NCI-H1048 (cell line): Measurements from ENCODE around the gene PACS1.
"Not testable (repeated sequence)": the region's sequence is repeated elsewhere in the genome, so short reads cannot be mapped to it uniquely, and the experiment has no call there.

ENCODE experiments used
- DNase-seq: peaks from one replicate; lab custom pipeline; 2025; lab: John Stamatoyannopoulos, UW

Gene PACS1

GRCh38 chr11:66111158-66111557, 41.1 kb downstream of the PACS1 start:
- DNase-seq: no peak

GRCh38 chr11:66112041-66112491, 42.0 kb downstream of the PACS1 start:
- DNase-seq: no peak

- no peak for DNase-seq
These were observed 42.8 kb downstream of the PACS1 start for GRCh38 chr11:66112601-66113499.

DNA sequence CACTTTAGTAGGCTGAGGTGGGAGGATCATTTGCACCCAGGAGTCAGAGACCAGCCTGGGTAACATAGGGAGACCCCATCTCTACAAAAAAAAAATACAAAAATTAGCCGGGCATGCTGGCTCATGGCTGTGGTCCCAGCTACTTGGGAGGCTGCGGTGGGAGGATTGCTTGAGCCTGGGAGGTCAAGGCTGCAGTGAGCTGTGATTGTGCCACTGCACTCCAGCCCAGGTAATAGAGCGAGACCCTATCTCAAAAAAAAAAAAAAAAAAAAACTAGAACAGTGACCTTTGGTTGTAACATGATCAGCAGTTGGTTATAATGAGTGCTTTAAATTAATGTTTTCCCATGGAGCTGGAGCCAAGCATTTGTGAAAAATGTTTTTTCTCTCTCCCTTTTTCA, 44.9 kb downstream of the PACS1 start:
- DNase-seq: not testable (repeated sequence)

DNA sequence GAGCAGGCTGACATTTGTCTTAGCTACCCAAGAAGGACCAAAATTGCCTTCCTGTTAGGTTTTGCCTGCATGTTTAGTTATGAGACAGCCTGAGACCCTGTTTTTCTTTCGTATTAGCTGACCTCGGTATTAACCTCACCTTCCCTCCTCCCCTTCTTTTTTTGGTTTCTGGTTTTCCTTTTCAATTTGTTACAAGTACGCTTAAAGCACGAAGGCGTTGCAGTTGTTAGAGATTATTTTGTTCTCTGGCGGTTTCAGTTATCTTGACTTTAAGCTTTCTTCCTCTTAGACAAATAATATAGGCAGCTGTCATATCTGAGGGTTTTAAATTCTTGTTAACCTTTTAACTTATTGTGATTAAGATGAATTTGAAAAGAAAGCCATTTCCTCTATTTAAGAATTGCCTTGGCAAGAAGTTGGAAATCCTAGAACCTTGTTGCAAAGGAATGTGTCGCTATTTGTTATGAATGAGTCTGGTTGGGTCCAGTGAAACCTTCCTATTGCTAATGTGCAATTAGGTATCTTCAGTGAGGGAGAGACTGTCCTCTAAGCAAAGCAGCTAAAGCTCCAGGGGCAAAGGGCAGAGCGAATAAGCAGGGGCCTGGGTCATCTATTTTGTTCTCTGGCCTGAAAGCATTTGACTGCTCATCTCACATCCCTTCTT, 45.7 kb downstream of the PACS1 start:
- DNase-seq: no peak

- DNase-seq: no peak
These were observed 46.7 kb downstream of the PACS1 start for GRCh38 chr11:66116576-66117361.

DNA sequence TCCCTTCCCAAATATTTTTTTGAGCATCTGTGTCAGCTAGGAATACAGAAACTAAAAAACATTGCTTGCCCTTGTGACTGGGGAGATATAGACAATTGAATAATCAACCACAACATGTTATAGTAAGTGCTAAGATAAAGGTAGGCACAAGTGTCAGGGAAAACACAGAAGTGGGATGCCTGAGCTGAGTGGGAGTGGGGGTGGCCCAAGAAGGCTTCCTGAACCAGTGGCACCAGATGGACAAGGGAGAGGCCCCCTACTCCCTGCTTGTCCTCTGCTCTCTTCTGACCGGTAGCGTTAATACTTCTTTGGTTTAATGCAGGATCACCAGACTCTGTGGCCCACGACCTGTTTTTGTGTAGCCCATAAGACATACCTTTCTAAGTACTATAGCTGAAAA, 48.8 kb downstream of the PACS1 start:
- DNase-seq: no peak

DNA sequence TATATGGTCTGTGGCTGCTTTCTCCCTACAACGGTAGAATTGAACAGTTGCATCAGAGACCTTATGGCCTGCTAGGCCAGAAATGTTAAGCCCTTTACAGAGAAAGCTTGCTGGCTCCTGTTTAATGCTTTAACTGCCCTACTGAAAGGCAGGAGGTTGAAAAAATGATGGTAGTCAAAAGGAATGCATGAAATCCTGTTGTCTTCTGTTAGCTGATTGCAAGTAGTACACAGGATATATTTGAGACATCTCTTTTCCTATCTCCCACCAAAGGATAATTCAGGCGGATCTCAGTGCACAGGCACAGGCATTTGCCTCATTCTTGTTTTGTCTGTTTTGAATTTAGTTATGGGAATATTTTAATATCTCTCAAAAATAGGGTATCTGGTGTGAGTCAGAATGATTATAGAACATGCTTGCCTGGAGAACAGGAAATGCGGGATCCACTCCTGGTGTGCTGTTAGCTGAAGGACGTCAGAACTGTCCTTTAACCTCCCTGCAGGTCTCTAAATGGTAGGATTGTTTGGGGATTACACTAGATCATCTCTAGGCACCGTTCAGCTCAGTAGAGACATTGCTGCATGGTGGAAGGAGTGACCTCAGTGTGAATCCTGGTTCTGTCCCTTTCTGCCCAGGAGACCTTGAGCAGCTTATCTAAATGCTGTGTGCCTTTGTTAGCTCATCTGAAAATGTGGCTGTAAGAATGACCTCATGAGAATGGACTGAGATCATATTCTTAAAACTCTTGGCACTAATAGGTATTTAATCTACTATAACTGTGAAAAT, 49.5 kb downstream of the PACS1 start:
- no peak for DNase-seq

- no peak for DNase-seq
These were observed 51.4 kb downstream of the PACS1 start for GRCh38 chr11:66121466-66121865.

DNA sequence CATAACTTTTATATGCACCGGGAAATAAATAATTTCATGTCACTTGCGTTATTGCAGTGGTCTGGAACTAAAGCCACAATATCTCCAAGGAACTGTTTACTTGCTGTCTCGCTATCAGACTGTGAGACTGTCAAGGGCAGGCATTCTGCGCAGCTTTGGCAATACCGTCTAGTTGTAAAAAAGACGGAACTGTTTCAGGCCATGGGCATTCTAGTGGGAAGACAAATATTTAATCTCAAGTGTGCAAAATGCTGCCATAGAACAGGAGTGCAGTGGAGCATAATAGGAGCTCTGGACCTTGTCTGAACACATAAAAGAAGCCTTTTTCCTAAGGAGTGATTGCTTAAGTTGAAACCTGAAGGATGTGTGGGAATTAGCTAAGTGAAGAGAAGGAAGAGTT, 53.8 kb downstream of the PACS1 start:
- no peak for DNase-seq

DNA sequence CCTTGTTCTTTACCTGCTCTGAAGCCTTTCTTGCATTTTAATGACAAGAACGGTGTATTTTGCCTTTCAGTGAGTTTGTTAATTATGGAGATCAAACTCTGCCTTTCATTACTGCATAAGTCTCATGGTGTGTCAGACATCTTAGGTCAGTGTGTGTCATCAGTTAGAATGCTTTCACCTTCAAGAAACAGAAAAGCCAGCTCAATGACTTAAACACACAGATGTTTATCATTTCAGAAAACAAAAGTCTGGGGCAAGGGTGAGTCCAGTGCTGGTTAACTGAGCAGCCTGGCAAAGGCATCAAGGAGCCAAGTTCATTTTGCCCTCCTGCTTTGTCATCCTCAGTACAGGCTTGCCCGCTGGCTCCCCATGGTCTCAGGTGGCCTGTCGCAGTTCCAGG, 54.5 kb downstream of the PACS1 start:
- DNase-seq: no peak

DNA sequence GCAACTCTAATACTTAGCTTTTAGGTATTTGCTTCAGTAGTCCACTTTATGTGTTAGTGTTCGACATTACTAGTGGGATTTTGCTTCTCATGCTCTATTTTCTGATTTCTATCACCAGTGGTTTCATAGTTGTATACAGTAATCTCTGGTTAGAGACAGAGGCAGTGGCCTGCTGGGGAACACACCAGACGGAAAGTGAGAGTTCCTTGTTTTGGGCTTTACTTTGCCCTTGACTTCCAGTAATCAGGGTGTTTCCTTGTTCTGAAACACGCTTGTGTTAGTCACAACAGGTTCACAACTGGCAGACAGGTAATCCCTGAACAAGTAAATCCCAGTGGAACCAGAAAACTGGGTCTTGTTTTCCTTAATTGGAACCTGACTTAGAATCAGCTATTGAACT, 56.0 kb downstream of the PACS1 start:
- DNase-seq: no peak

DNA sequence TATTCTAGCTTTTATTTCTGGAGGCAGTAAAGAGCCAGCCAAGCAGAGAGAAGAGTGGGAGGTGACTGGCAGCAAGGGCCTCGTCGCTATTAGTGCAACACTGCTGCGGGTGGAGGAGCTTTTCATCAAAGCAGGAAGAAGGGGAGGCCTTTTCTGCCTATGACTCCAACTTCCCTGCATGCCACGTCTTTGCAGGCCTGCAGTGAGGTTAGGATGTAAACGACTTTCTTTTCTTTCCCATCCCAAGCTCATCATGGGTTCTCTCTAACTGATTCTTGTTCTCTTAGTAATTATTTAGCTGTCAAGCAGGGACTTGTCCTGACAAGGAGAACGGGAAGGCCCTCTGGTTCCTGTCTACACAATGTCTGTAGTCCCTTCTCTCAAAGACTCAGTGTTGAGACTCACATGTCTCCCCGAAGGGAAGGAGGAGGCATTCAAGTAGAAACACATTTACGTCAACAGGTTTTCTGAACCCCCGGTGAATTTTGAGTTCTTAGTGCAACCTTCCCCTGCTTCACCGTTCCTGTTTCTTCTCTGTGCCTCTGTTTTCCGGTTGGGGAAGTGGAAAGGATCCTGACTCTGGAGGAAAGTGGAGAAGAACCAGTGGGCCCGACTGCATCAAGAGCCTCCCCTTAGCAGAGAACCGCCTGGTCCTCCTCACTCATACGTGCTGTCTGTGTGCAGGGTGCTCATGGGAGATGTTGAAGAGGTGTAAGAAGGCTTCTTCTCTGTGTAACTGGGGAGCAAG, 56.9 kb downstream of the PACS1 start:
- DNase-seq: no peak

DNA sequence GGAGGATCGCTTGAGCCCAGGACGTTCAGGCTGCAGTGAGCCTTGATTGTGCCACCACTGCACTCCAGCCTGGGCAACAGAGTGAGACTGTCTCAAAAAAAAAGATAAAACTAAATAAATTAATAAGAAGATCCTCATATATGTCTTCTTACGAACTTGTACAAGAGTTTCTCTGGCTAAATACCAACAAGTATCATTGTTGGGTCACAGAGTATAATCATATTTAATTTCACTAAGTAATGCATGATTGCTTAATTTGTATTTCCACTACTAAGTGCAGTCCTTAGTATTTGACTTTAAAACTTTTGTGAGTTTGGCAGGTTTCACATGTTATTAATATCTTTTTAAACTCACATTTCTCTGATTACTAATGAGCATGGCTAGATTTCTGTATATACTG, 60.9 kb downstream of the PACS1 start:
- DNase-seq: no peak

GRCh38 chr11:66131937-66132632, 62.0 kb downstream of the PACS1 start:
- no peak for DNase-seq

DNA sequence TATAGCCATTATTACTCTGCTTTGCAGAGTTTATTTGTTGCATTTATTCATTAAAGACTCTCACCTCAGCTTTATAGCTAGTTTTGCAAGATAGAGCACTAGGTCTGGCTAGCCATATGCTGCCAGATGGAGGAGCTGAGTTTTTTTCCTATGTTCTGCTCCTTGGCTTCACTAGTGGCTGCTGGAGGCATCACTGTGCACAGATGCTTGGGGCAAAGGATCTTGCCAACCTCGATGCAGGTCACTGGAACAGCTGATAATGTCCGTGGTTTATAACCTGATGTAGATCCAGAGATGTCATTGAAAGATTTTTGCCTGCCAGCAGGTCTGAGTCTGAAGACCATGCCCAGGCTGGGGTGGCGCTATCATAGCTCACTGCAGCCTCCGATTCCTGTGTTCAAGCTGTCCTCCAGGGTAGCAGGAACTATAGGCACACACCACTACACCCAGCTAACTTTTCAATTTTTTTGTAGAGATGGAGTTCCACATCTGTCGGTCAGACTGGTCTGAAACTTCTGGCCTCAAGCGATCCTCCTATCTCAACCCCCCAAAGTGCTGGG, 63.2 kb downstream of the PACS1 start:
- no peak for DNase-seq

- no peak for DNase-seq
These were observed 66.7 kb downstream of the PACS1 start for GRCh38 chr11:66136752-66137123.

DNA sequence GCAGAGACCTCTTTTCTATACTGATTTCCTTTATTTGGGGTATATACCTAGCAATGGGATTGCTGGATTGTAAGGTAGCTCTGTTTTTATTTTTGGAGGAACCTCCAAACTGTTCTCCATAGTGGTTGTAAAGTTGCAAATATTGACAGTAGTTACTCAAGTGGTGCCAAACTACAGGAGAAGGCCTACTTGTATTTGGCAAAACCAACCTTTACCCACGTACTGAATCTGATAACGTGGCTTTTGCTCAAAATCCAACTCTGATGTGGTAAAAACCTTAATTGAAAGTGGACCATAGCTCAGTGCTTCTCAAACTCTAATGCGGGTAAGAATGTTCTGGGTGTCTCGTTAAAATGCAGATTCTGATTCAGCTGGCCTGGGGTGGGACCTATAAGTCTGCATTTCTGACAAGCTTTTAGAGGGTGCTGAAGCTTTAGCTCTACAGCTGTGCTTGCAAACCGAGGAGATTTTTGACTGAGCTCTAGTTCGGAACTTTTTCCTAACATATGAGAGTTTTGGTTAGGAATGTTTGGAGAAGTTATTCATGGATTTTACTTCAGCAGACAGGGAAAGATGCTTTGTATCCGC, 69.8 kb downstream of the PACS1 start:
- DNase-seq: no peak

DNA sequence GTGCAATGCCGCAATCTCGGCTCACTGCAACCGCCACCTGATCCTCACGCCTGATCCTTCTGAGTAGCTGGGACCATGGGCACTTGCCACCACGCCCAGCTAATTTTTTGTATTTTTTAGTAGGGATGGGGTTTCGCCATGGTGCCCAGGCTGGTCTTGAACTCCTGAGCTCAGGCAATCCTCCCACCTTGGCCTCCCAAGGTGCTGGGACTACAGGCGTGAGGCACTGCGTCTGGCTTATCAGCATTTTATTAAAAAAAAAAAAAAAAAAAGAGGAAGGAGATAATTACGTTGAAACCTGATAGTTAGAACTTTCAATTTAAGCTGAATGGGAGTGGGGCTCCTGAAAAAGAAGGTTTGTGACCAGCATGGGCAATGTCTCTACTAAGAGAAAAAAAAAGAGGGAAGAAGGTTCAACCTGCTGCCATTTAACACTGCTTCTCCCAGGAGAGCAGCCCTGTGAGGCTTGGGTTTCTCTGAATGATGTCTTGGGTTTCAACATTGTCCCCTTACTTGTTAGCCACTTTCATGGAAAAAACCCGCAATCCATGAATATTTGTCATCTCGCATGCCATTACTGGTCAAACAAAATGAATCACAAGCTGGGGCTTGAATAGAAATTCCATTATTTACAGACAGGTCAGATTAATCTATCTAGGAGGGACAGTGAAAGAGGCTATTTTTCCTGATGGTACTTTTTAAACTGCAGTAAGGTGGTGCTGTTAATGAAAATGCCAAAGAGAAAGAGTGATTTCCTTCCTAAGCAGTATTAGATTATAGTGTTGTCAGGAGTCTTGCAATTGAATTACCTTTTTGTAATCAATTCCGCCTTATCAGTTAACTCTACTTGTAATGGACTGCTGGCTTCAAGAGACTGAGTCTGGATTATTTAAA, 72.5 kb downstream of the PACS1 start:
- no peak for DNase-seq
